HFF-Myc (cell line): ENCODE measurements around the gene CRYAB.

Experiments used
- DNase-seq: peaks from one replicate; pipeline ENCODE4 v3.0.0-alpha.2; 2011; ENCODE audit warnings: low read depth; ENCODE audit errors: extremely low read depth
- H3K4me3 ChIP-seq: replicated peaks from 2 replicates; pipeline ENCODE4 v1.5.1; 2011; ENCODE audit warnings: low read depth, mild to moderate bottlenecking, control low read depth, low read length
- TF ChIP-seq, protein P1 (sequence below): IDR thresholded peaks from 2 replicates; pipeline ENCODE4 v1.5.1; 2012; ENCODE audit warnings: mild to moderate bottlenecking, low read depth, low read length, control low read depth; ENCODE audit errors: missing control alignments

The CRYAB gene

DNA sequence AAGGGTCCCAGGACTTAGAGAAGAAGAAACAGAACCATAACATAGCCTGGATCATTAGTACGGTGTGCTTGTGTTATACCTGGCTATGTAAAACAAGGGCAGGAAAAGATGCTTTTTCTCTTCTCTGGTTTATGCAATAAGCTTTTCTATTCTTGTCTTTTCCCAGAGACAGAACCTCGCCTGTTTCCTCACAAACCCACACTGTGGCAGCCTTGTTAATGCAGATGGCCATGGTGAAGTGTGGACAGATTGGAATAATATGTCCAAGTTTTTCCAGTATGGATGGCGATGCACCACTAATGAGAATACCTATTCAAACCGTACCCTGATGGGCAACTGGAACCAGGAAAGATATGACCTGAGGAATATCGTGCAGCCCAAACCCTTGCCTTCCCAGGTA lies 29.4 kb downstream of the CRYAB start:
- TF ChIP-seq, protein P1, sequence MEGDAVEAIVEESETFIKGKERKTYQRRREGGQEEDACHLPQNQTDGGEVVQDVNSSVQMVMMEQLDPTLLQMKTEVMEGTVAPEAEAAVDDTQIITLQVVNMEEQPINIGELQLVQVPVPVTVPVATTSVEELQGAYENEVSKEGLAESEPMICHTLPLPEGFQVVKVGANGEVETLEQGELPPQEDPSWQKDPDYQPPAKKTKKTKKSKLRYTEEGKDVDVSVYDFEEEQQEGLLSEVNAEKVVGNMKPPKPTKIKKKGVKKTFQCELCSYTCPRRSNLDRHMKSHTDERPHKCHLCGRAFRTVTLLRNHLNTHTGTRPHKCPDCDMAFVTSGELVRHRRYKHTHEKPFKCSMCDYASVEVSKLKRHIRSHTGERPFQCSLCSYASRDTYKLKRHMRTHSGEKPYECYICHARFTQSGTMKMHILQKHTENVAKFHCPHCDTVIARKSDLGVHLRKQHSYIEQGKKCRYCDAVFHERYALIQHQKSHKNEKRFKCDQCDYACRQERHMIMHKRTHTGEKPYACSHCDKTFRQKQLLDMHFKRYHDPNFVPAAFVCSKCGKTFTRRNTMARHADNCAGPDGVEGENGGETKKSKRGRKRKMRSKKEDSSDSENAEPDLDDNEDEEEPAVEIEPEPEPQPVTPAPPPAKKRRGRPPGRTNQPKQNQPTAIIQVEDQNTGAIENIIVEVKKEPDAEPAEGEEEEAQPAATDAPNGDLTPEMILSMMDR = no peak
- H3K4me3 ChIP-seq = no peak overlapping the region
- no peak for DNase-seq

DNA sequence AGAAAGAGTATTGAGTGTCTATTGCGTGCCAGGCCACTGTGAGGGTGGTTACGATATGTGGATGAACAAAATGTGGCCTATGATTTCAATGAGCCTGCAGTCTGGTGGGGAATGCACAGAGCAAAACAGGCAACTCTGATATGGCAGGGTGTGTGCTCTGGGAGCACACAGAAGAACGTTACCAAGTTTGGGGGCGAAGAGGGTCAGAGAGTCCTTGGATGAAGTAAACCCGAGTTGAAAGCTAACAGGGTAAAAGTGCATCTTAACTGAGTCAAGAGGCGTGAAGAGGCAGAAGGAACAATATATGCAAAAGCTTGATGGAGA lies 32.0 kb downstream of the CRYAB start:
- peak overlapping the region; percentile 74 for H3K4me3 ChIP-seq
- TF ChIP-seq, protein P1 = no peak
- no peak for DNase-seq

DNA sequence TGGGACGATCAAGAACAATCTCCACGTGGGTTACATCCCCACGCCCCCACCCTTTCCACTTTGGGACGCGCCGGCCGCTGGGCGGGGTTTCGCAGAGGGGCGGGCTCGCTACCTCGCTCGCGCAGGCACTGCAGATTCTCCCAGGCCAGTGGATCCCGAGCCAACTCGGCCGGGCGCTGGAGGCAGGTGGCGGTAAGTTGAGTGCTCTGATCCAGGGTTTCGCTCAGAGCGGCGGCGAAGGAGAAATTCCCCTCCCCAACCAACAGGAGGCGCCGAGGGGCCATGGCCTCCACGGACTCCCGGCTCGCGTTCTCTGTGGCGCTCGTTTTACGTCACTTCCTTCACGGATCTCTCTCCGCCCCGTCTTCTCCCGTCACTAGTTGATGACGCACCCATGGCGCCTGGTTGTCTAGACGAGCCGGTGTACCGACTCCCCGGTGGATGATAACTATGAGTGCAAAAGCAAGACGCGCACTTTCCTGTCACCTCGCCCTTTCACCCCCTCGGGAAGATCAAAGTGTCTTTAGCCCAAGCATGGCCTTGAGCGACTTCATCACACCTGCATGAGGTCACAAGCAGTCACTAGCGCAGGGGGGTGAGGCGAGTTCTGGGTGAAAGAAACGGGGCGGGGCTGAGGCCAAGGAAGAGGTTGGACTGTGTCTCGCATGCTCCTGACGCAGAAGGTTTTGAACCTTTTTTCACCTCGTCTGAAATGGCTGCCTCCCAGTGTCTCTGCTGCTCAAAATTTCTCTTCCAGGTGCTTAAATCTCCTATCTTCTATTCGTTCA lies 32.5 kb downstream of the CRYAB start, which contains the start of the genes CFAP68 and FDXACB1:
Gene CFAP68, plus strand, starts transcription at position 693 of the 788 bp plus-strand sequence. Its CDS starts 20 bp downstream, at position 713.
Gene FDXACB1, minus strand, starts transcription at position 317 of the 788 bp plus-strand sequence. Its CDS starts 33 bp downstream, at position 284.
- TF ChIP-seq, protein P1 = peak; percentile 78
- peak; percentile 93 for DNase-seq
- peak within 1 kb of the TSS; percentile 74 for H3K4me3 ChIP-seq

- peak overlapping the region; percentile 74 for H3K4me3 ChIP-seq
- TF ChIP-seq, protein P1 = no peak
- DNase-seq = peak; percentile 15
Measured at GRCh38 chr11:111878385-111878848, 33.2 kb downstream of the CRYAB start.

GRCh38 chr11:111871693-111872161 lies 39.8 kb downstream of the CRYAB start:
- H3K4me3 ChIP-seq = peak overlapping the region; percentile 63
- TF ChIP-seq, protein P1 = no peak
- no peak for DNase-seq

- H3K4me3 ChIP-seq = peak within 1 kb of the TSS; percentile 63
- TF ChIP-seq, protein P1 = peak; percentile 17
- DNase-seq = peak; percentile 60
Measured at GRCh38 chr11:111870886-111871692, 40.5 kb downstream of the CRYAB start, which contains the start of gene ALG9. Gene ALG9 (minus strand): TSS chr11:111871581. CDS start chr11:111871482, 99 bp downstream.
